BE2C (cell line): ENCODE data around the gene KCNA2.

Experiments used
- DNase-seq: peaks from one replicate; pipeline ENCODE4 v3.0.0-alpha.2; 2020
- H3K27me3 ChIP-seq: fragments of 250-450 bp; sonication (Bioruptor Pico); 2 replicates; pipeline ENCODE4 v1.5.1; 2020; ENCODE audit warnings: mild to moderate bottlenecking
- H3K36me3 ChIP-seq: fragments of 250-450 bp; sonication (Bioruptor Pico); 2 replicates; pipeline ENCODE4 v1.5.1; 2020; ENCODE audit warnings: mild to moderate bottlenecking
- H3K4me1 ChIP-seq: fragments of 250-450 bp; sonication (Bioruptor Pico); 2 replicates; pipeline ENCODE4 v1.5.1; 2020
- H3K4me3 ChIP-seq: 2 replicates; pipeline ENCODE4 v1.5.1; 2011; ENCODE audit warnings: low read depth, low read length
- H3K9me3 ChIP-seq: fragments of 250-450 bp; sonication (Bioruptor Pico); 2 replicates; pipeline ENCODE4 v1.5.1; 2020
- CTCF ChIP-seq: IDR thresholded peaks from 2 replicates; pipeline ENCODE4 v1.5.1; 2012; ENCODE audit warnings: mild to moderate bottlenecking, low read depth, low read length

The KCNA2 gene

GRCh38 chr1:110636149-110636935, 30.2 kb upstream of the KCNA2 start:
- no peak for TF ChIP-seq CTCF
- no peaks in the 10 kb centered on the region for H3K9me3 ChIP-seq
- no peak for DNase-seq
- H3K36me3 ChIP-seq: no peaks in the 10 kb centered on the region
- no peaks in the 10 kb centered on the region for H3K27me3 ChIP-seq
- no peaks in the 10 kb centered on the region for H3K4me1 ChIP-seq
- H3K4me3 ChIP-seq: no peak overlapping the region

- no peak for DNase-seq
- H3K9me3 ChIP-seq: no peaks in the 10 kb centered on the region
- no peak overlapping the region for H3K4me3 ChIP-seq
- H3K4me1 ChIP-seq: no peaks in the 10 kb centered on the region
- H3K36me3 ChIP-seq: no peaks in the 10 kb centered on the region
- TF ChIP-seq CTCF: no peak
- no peaks in the 10 kb centered on the region for H3K27me3 ChIP-seq
Observed at GRCh38 chr1:110635434-110635833, 29.3 kb upstream of the KCNA2 start.

GRCh38 chr1:110634455-110635311, 28.5 kb upstream of the KCNA2 start:
- peak; percentile 59 for DNase-seq
- no peak for TF ChIP-seq CTCF
- Histone ChIP-seq H3K9me3 (no peaks in the 10 kb centered on the region), H3K36me3 (no peaks in the 10 kb centered on the region), H3K27me3 (no peaks in the 10 kb centered on the region), H3K4me3 (no peak overlapping the region), H3K4me1 (no peaks in the 10 kb centered on the region)

- DNase-seq: no peak
- no peak for TF ChIP-seq CTCF
- H3K4me1 ChIP-seq: no peaks in the 10 kb centered on the region
Observed at GRCh38 chr1:110634086-110634454, 27.9 kb upstream of the KCNA2 start.

GRCh38 chr1:110633646-110634030, 27.5 kb upstream of the KCNA2 start:
- H3K36me3 ChIP-seq: no peaks in the 10 kb centered on the region
- no peak for DNase-seq
- no peak for TF ChIP-seq CTCF
- no peaks in the 10 kb centered on the region for H3K9me3 ChIP-seq
- no peaks in the 10 kb centered on the region for H3K27me3 ChIP-seq
- H3K4me1 ChIP-seq: no peaks in the 10 kb centered on the region
- no peak overlapping the region for H3K4me3 ChIP-seq

More at GRCh38 chr1:110634086-110634454, 27.9 kb upstream of the KCNA2 start:
- H3K27me3 ChIP-seq: no peaks in the 10 kb centered on the region
- H3K4me3 ChIP-seq: no peak overlapping the region
- no peaks in the 10 kb centered on the region for H3K9me3 ChIP-seq
- no peaks in the 10 kb centered on the region for H3K36me3 ChIP-seq
